ENCODE measurements around the gene KLF9. TPM values are rescaled to one million over a fixed set of nuclear protein-coding genes. Genes with fewer than 3 reads are reported as not detected.

KLF9 gene
- polyA plus RNA-seq, 1 donor (not counting 4 experiments of a cell fraction or from before 2014, with no cell fraction given): 4.5 TPM

- dilution Hi-C loops (cut with MboI; ENCODE audit: extremely low pct_ligation_motif_present, low sequenced_read_pairs): no loop called here
- DNase-seq (ENCODE audit: low read depth, low spot score) (no peak), FAIRE-seq (no peak)
- TF ChIP-seq CTCF (optimal IDR thresholded peaks at IDR 0.05 in 1 of 3, IDR thresholded peaks at IDR 0.05 in 1 of 3, conservative IDR thresholded peaks at IDR 0.05 in 1 of 3; ENCODE audit: extremely low read depth in 1 of 3, insufficient read depth in 2 of 3, low read length in 3 of 3) (no peak), EZH2 (IDR thresholded peaks at IDR 0.05; ENCODE audit: low read length) (no peak)
- Histone ChIP-seq H3K36me3 (ENCODE audit: control insufficient read depth in 2 of 2, extremely low read depth in 1 of 2, insufficient read depth in 2 of 2, low read length in 2 of 2) (no peaks in the 10 kb centered on the region), H3K9ac (ENCODE audit: control insufficient read depth, extremely low read depth, insufficient read depth, low read length) (no peak overlapping the region), H2AFZ (ENCODE audit: control insufficient read depth, low read length) (no peak overlapping the region), H3K4me3 (ENCODE audit: control insufficient read depth in 2 of 3, extremely low read depth in 1 of 3, insufficient read depth in 2 of 3, low read depth in 1 of 3, low read length in 3 of 3) (no peak overlapping the region), H3K4me1 (ENCODE audit: control insufficient read depth, extremely low read depth, insufficient read depth, low read length) (no peaks in the 10 kb centered on the region), H4K20me1 (ENCODE audit: control insufficient read depth, extremely low read depth, insufficient read depth, low read length) (no peaks in the 10 kb centered on the region), H3K4me2 (ENCODE audit: control insufficient read depth, extremely low read depth, insufficient read depth, low read depth, low read length) (no peak overlapping the region), H3K27ac (ENCODE audit: control insufficient read depth, insufficient read depth, low read length) (no peak overlapping the region), H3K27me3 (ENCODE audit: control insufficient read depth, extremely low read depth, insufficient read depth, low read length) (no peaks in the 10 kb centered on the region), H3K79me2 (ENCODE audit: control insufficient read depth, insufficient read depth, low read length) (no peaks in the 10 kb centered on the region), H3K9me3 (ENCODE audit: control insufficient read depth, low read depth, low read length) (no peaks in the 10 kb centered on the region), H3K9me1 (ENCODE audit: control insufficient read depth, extremely low read depth, insufficient read depth, low read length) (no peaks in the 10 kb centered on the region)
These were observed 47.8 kb upstream of the KLF9 start for GRCh38 chr9:70462300-70462699.

GRCh38 chr9:70457235-70457634 lies 42.8 kb upstream of the KLF9 start:
- H3K4me2 ChIP-seq (ENCODE audit: control insufficient read depth, extremely low read depth, insufficient read depth, low read depth, low read length): no peak overlapping the region
- no peak for FAIRE-seq
- no peak for TF ChIP-seq CTCF (optimal IDR thresholded peaks at IDR 0.05 in 1 of 3, IDR thresholded peaks at IDR 0.05 in 1 of 3, conservative IDR thresholded peaks at IDR 0.05 in 1 of 3; ENCODE audit: extremely low read depth in 1 of 3, insufficient read depth in 2 of 3, low read length in 3 of 3)
- TF ChIP-seq EZH2 (IDR thresholded peaks at IDR 0.05; ENCODE audit: low read length): no peak
- H3K4me3 ChIP-seq (ENCODE audit: control insufficient read depth in 2 of 3, extremely low read depth in 1 of 3, insufficient read depth in 2 of 3, low read depth in 1 of 3, low read length in 3 of 3): no peak overlapping the region
- no peaks in the 10 kb centered on the region for H3K79me2 ChIP-seq (ENCODE audit: control insufficient read depth, insufficient read depth, low read length)
- H3K9me1 ChIP-seq (ENCODE audit: control insufficient read depth, extremely low read depth, insufficient read depth, low read length): no peaks in the 10 kb centered on the region
- H3K4me1 ChIP-seq (ENCODE audit: control insufficient read depth, extremely low read depth, insufficient read depth, low read length): no peaks in the 10 kb centered on the region
- DNase-seq (ENCODE audit: low read depth, low spot score): no peak
- dilution Hi-C loops (cut with MboI; ENCODE audit: extremely low pct_ligation_motif_present, low sequenced_read_pairs): no loop called here
- H4K20me1 ChIP-seq (ENCODE audit: control insufficient read depth, extremely low read depth, insufficient read depth, low read length): no peaks in the 10 kb centered on the region
- H3K27ac ChIP-seq (ENCODE audit: control insufficient read depth, insufficient read depth, low read length): no peak overlapping the region
- H3K27me3 ChIP-seq (ENCODE audit: control insufficient read depth, extremely low read depth, insufficient read depth, low read length): no peaks in the 10 kb centered on the region
- no peaks in the 10 kb centered on the region for H3K36me3 ChIP-seq (ENCODE audit: control insufficient read depth in 2 of 2, extremely low read depth in 1 of 2, insufficient read depth in 2 of 2, low read length in 2 of 2)
- no peaks in the 10 kb centered on the region for H3K9me3 ChIP-seq (ENCODE audit: control insufficient read depth, low read depth, low read length)
- no peak overlapping the region for H3K9ac ChIP-seq (ENCODE audit: control insufficient read depth, extremely low read depth, insufficient read depth, low read length)
- no peak overlapping the region for H2AFZ ChIP-seq (ENCODE audit: control insufficient read depth, low read length)

Measured in keratinocyte (primary cell).